LNCAP (cell line): ENCODE measurements around the gene POLA1.

Experiments
- CTCF ChIP-seq: fragments of 450-650 bp; IDR thresholded peaks from 2 replicates; pipeline ENCODE4 v1.5.1; 2017; ENCODE audit warnings: mild to moderate bottlenecking

The POLA1 gene

DNA sequence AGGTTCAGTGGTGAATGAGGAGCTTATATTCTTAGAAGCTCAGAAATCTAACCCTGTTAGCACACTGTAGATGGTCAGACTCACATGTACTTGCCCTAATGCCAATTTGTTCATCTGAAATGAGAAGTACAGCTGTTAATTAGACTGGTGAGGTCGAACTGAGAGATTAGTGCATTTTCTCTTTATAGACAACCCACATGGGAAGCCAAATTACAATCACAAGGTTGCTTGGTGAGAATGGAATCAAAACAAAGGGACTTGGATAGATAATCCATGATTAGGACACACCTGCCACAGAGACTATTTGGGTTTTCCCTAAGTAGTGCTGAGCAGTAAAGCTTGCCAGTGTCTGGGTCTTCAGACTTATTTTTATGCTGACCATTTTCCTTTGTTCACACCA lies 88.3 kb downstream of the POLA1 start:
- no peak for TF ChIP-seq CTCF

DNA sequence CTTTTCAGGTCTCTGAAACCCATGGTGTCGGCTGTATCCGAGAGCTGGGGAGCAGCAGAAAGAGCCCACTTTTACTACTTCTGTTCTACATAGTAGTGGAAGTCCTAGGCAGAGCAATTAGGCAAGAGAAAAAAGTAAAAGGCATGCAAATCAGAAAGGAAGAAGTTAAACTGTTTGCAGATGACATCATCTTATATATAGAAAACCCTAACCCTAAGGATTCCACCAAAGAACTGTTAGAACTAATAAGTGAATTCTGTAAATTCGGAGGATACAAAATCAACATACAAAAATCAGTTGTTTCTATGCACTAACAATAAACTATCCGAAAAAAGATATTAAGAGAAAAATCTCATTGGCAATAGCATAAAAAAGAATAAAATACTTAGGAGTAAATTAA lies 95.3 kb downstream of the POLA1 start:
- no peak for TF ChIP-seq CTCF

DNA sequence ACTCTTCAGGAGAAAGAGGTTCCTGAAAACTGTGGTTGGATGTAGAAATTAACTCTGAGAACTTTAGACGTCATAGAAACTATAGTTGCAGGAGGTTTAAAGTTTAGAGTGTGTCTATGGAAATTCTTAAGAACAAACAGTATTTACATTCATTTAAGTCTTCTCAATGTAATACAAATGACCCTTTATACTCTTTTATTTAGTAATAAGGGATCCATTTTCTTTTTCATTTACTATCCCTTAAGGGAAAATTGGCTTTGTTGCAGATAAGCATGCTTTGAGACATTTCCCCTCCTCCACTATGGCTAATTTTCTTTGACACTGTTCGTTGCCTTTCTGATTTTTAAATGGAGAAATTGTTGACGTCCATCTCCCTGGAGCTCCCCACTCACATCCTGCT lies 96.4 kb downstream of the POLA1 start:
- no peak for TF ChIP-seq CTCF

GRCh38 chrX:24796204-24796603 lies 102.5 kb downstream of the POLA1 start:
- no peak for TF ChIP-seq CTCF

GRCh38 chrX:24799078-24799477 lies 105.4 kb downstream of the POLA1 start:
- TF ChIP-seq CTCF = no peak

DNA sequence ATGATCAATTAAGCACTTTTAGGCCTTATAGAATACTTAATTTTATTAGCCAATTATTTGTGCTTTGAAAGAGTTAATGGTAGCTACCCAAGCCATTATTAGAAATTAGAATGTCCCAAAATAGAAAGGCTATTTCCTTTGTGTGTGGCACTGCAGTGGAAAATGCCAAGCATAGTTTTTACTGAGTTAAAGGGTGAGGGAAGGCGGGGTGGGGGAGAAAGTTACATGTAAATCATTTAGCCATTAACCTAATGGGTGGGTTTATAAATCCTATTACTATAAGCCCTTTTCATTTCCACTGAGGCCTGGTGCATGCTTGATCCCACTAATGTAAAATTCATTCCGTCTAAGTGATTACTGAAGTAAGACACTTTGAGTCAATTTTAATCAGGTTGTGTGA lies 105.8 kb downstream of the POLA1 start:
- TF ChIP-seq CTCF = no peak

GRCh38 chrX:24805201-24805600 lies 111.5 kb downstream of the POLA1 start:
- no peak for TF ChIP-seq CTCF

DNA sequence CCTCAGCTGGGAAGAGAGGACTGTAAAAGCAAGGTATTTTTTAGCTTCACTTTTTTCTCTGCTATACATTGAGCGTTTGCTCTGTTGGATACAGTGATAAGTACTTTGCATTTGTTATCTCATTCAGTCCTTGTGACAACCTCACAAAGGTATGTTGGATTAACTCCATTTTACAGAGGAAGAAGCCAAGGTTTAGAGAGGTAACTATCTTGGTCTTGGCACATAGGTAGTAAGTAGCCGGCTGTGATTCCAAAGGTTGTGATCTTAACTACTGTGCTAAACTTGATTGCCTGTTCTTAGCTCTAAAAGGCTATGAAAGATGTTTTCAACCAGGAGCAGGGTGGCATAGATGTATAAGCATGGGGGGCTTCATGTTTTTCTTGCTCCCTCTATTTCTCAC lies 134.4 kb downstream of the POLA1 start:
- no peak for TF ChIP-seq CTCF
